SK-N-SH (cell line): ENCODE data around the gene TCHH. TPM values are rescaled to one million over a fixed set of nuclear protein-coding genes. Genes with fewer than 3 reads are reported as not detected.

Experiments used
- CTCF ChIA-PET: fragments of 300-600, 350-600 bp; formaldehyde crosslinking; extraction: SDS; loops from one replicate; lab custom pipeline; 2021; lab: Yijun Ruan, JAX
- POLR2A ChIA-PET: fragments of 350-600 bp; sonication (Branson Sonifier 250); formaldehyde crosslinking; extraction: SDS; loops from one replicate; lab custom pipeline; 2020; ENCODE audit warnings: antibody characterized with exemption, inconsistent platforms; lab: Yijun Ruan, JAX
- DNase-seq: peaks from one replicate; pipeline ENCODE4 v3.0.0; 2012
- H2AFZ ChIP-seq: fragments of 200-600 bp; sonication (generic); 2 replicates; pipeline ENCODE4 v1.8.1; 2016; ENCODE audit warnings: antibody characterized with exemption, mild to moderate bottlenecking, low read depth
- H3F3A ChIP-seq: fragments of 200-600 bp; sonication (generic); replicated peaks from 2 replicates; pipeline ENCODE3; 2016; ENCODE audit warnings: antibody characterized with exemption, mild to moderate bottlenecking; ENCODE audit not compliant: insufficient read depth
- H3K27ac ChIP-seq, 2 experiments: fragments of 200-500 bp in 1 of 2; fragments of 200-600 bp in 1 of 2; sonication (Bioruptor generic) in 1 of 2; sonication (generic), shearing (Covaris generic) in 1 of 2; 2 replicates each; pipeline versions ENCODE4 v1.5.1 to v1.6.1; 2014 to 2016; ENCODE audit warnings: low read depth in 2 of 2, inconsistent platforms in 1 of 2, low read length in 1 of 2, mild to moderate bottlenecking in 1 of 2, mixed read lengths in 1 of 2
- H3K27me3 ChIP-seq: fragments of 200-600 bp; sonication (generic), shearing (Covaris generic); 2 replicates; pipeline ENCODE4 v1.6.1; 2016; ENCODE audit warnings: mixed run types; ENCODE audit not compliant: insufficient read depth
- H3K36me3 ChIP-seq, 2 experiments: fragments of 200-500 bp in 1 of 2; fragments of 200-600 bp in 1 of 2; sonication (Bioruptor generic) in 1 of 2; sonication (generic) in 1 of 2; replicated peaks in 1 of 2; 2 replicates each; pipeline versions ENCODE3 to v1.5.1; 2014 to 2016; ENCODE audit warnings: low read length in 1 of 2, mild to moderate bottlenecking in 1 of 2; ENCODE audit not compliant: insufficient read depth in 2 of 2, control insufficient read depth in 1 of 2
- H3K4me1 ChIP-seq, 2 experiments: fragments of 200-500 bp in 1 of 2; fragments of 200-600 bp in 1 of 2; sonication (Bioruptor generic) in 1 of 2; sonication (generic), shearing (Covaris generic) in 1 of 2; 2 replicates each; pipeline versions ENCODE4 v1.5.1 to v1.6.1; 2014 to 2016; ENCODE audit warnings: low read depth in 1 of 2, low read length in 1 of 2, mixed run types in 1 of 2; ENCODE audit not compliant: insufficient read depth in 2 of 2, control insufficient read depth in 1 of 2
- H3K4me2 ChIP-seq: fragments of 200-600 bp; sonication (generic), shearing (Covaris generic); 2 replicates; pipeline ENCODE4 v1.6.1; 2017; ENCODE audit warnings: mixed run types
- H3K4me3 ChIP-seq, 2 experiments: fragments of 200-500 bp in 1 of 2; fragments of 200-600 bp in 1 of 2; sonication (Bioruptor generic) in 1 of 2; sonication (generic), shearing (Covaris generic) in 1 of 2; 2 replicates each; pipeline versions ENCODE4 v1.5.1 to v1.8.1; 2014 to 2016; ENCODE audit warnings: low read depth in 2 of 2, inconsistent platforms in 1 of 2, low read length in 1 of 2, mild to moderate bottlenecking in 1 of 2, mixed read lengths in 1 of 2, moderate library complexity in 1 of 2
- H3K79me2 ChIP-seq: fragments of 200-600 bp; sonication (generic); 2 replicates; pipeline ENCODE4 v1.8.1; 2017; ENCODE audit warnings: mild to moderate bottlenecking; ENCODE audit not compliant: insufficient read depth
- H3K9ac ChIP-seq: fragments of 200-600 bp; sonication (generic); 2 replicates; pipeline ENCODE4 v1.6.1; 2017; ENCODE audit warnings: mixed run types
- H3K9me2 ChIP-seq: fragments of 200-600 bp; sonication (generic); 2 replicates; pipeline ENCODE4 v1.6.1; 2017; ENCODE audit warnings: mixed run types
- H3K9me3 ChIP-seq: fragments of 200-600 bp; sonication (generic); 2 replicates; pipeline ENCODE4 v1.6.1; 2017; ENCODE audit warnings: mixed run types, mild to moderate bottlenecking, moderate library complexity
- H4K20me1 ChIP-seq: fragments of 200-600 bp; sonication (generic); 2 replicates; pipeline ENCODE4 v1.6.1; 2017; ENCODE audit warnings: mild to moderate bottlenecking, mixed run types; ENCODE audit not compliant: insufficient read depth
- ELF1 ChIP-seq: IDR thresholded peaks from 2 replicates; pipeline ENCODE4 v1.4.0; 2012
- EP300 ChIP-seq, 2 experiments: IDR thresholded peaks; 2 replicates each; pipeline versions ENCODE4 v1.4.0 to v1.6.1; 2012; ENCODE audit warnings: borderline replicate concordance in 1 of 2, low read depth in 1 of 2, low read length in 1 of 2
- EZH2phosphoT487 ChIP-seq: fragments of 200-600 bp; sonication (generic); IDR thresholded peaks from 2 replicates; pipeline ENCODE4 v1.6.1; 2017; ENCODE audit warnings: low read depth, mixed run types, mild to moderate bottlenecking, antibody characterized with exemption, moderate library complexity, borderline replicate concordance
- FOSL2 ChIP-seq: IDR thresholded peaks from 2 replicates; pipeline ENCODE4 v1.4.0; 2012; ENCODE audit warnings: low read depth, mild to moderate bottlenecking, moderate library complexity, borderline replicate concordance
- FOXJ3 ChIP-seq: sonication (generic); formaldehyde crosslinking; IDR thresholded peaks from 2 replicates; pipeline ENCODE4 v1.5.1; 2020; ENCODE audit warnings: mild to moderate bottlenecking, missing genetic modification reagents
- GABPA ChIP-seq: IDR thresholded peaks from 2 replicates; pipeline ENCODE4 v1.4.0; 2012; ENCODE audit warnings: low read depth, mild to moderate bottlenecking
- GATA2 ChIP-seq: sonication (generic); formaldehyde crosslinking; IDR thresholded peaks from 2 replicates; pipeline ENCODE4 v1.5.0; 2020; ENCODE audit warnings: mild to moderate bottlenecking, missing genetic modification reagents
- IRF3 ChIP-seq: fragments of 150-350 bp; IDR thresholded peaks from 2 replicates; pipeline ENCODE4 v1.6.1; 2016; ENCODE audit warnings: mild to moderate bottlenecking, low read depth, low read length
- JUND ChIP-seq: IDR thresholded peaks from 2 replicates; pipeline ENCODE4 v1.4.0; 2012
- MAX ChIP-seq: IDR thresholded peaks from 2 replicates; pipeline ENCODE4 v1.4.0; 2012; ENCODE audit warnings: low read depth
- MEF2A ChIP-seq: IDR thresholded peaks from 2 replicates; pipeline ENCODE4 v1.4.0; 2012; ENCODE audit warnings: low read depth, borderline replicate concordance
- MXI1 ChIP-seq: IDR thresholded peaks from 2 replicates; pipeline ENCODE4 v1.6.1; 2012; ENCODE audit warnings: mild to moderate bottlenecking, low read depth, low read length, improper control_type of control experiment
- NFIC ChIP-seq: IDR thresholded peaks from 2 replicates; pipeline ENCODE4 v1.4.0; 2012; ENCODE audit warnings: borderline replicate concordance
- NRF1 ChIP-seq: IDR thresholded peaks from 2 replicates; pipeline ENCODE4 v1.6.1; 2012; ENCODE audit warnings: low read depth, mild to moderate bottlenecking, low read length
- RAD21 ChIP-seq: IDR thresholded peaks from 2 replicates; pipeline ENCODE4 v1.6.1; 2012; ENCODE audit warnings: mild to moderate bottlenecking, low read length
- RFX5 ChIP-seq: IDR thresholded peaks from 2 replicates; pipeline ENCODE4 v1.6.1; 2012; ENCODE audit warnings: mild to moderate bottlenecking, improper control_type of control experiment, low read length
- SIN3A ChIP-seq: IDR thresholded peaks from 2 replicates; pipeline ENCODE4 v1.6.1; 2012; ENCODE audit warnings: low read depth, mild to moderate bottlenecking, low read length, moderate library complexity, borderline replicate concordance
- SMC3 ChIP-seq: IDR thresholded peaks from 2 replicates; pipeline ENCODE4 v1.6.1; 2012; ENCODE audit warnings: low read depth, low read length, improper control_type of control experiment
- TAF1 ChIP-seq: IDR thresholded peaks from 2 replicates; pipeline ENCODE4 v1.6.1; 2012; ENCODE audit warnings: low read depth, mild to moderate bottlenecking, low read length, moderate library complexity, borderline replicate concordance
- TEAD4 ChIP-seq: IDR thresholded peaks from 2 replicates; pipeline ENCODE4 v1.4.0; 2012; ENCODE audit warnings: mild to moderate bottlenecking, borderline replicate concordance; ENCODE audit not compliant: insufficient read depth
- YY1 ChIP-seq: IDR thresholded peaks from 2 replicates; pipeline ENCODE4 v1.4.0; 2012; ENCODE audit warnings: low read depth, mild to moderate bottlenecking
- polyA plus RNA-seq, 3 experiments: library from polyadenylated mRNA; depleted of rRNA; stranded (reverse); fragments of >200 nt; gene quantifications; 2 replicates each; pipeline ENCODE4 v1.2.3, GENCODE V29; 2012
- TF ChIP-seq, protein P1 (sequence below): IDR thresholded peaks from 2 replicates; pipeline ENCODE4 v1.4.0; 2012; ENCODE audit warnings: low read depth, borderline replicate concordance
- TF ChIP-seq, protein P2 (sequence below): IDR thresholded peaks from 2 replicates; pipeline ENCODE4; 2012

The TCHH gene
- polyA plus RNA-seq, 1 of the 3 experiments (the other 2 are of a cell fraction) = not detected

GRCh38 chr1:152130186-152130585 is 14.9 kb upstream of the TCHH start:
- no peak for TF ChIP-seq GATA2 (CRISPR knock-in tag)
- TF ChIP-seq FOXJ3 (CRISPR knock-in tag) = no peak
- TF ChIP-seq RAD21 = no peak
- TF ChIP-seq SMC3 = no peak
- TF ChIP-seq SIN3A = no peak
- TF ChIP-seq RFX5 = no peak
- no peak for TF ChIP-seq JUND
- no peak for TF ChIP-seq NRF1
- no peak for TF ChIP-seq MEF2A
- no peak for TF ChIP-seq TAF1
- no peak for TF ChIP-seq EP300 (IDR thresholded peaks at IDR 0.05; ENCODE audit: borderline replicate concordance in 1 of 2, low read depth in 1 of 2, low read length in 1 of 2)
- CTCF ChIA-PET = no interaction called here
- H3K27me3 ChIP-seq = no peaks in the 10 kb centered on the region; the same call in 1 of the 2 replicates

DNA sequence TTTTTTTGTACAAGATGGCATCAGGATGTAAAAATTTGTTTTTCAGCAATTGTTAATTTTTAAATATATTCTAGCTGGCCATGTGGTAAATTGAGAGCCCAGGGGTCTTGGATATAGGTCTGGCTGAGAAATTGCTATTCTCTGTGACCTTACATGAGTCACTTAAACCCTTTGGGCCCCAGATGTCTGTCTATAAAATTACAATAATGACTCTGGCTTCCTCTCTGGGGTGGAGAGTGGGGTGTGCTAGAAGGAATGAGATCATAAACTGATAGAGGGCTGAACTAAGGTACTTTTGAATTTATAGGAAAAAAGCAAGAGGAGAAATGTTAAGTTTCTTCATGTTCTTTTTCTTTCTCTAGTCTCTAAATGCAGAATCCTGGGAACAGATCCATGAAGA is 12.4 kb upstream of the TCHH start:
- H3K9ac ChIP-seq = no peak overlapping the region
- no peaks in the 10 kb centered on the region for H4K20me1 ChIP-seq
- H3K4me1 ChIP-seq = no peaks in the 10 kb centered on the region
- ChIA-PET CTCF (no interaction called here), POLR2A (no interaction called here)
- no peak overlapping the region for H3K4me2 ChIP-seq
- H3K9me2 ChIP-seq = no peaks in the 10 kb centered on the region
- H3F3A ChIP-seq = no peaks in the 10 kb centered on the region
- no peak for DNase-seq
- no peak overlapping the region for H3K4me3 ChIP-seq
- H3K27ac ChIP-seq = no peak overlapping the region
- H3K36me3 ChIP-seq = no peaks in the 10 kb centered on the region
- no peaks in the 10 kb centered on the region for H3K79me2 ChIP-seq
- peaks cover 12% of the 10 kb centered on the region; the same call in 1 of the 2 replicates for H3K27me3 ChIP-seq
- no peak overlapping the region for H2AFZ ChIP-seq
- H3K9me3 ChIP-seq = no peaks in the 10 kb centered on the region
- TF ChIP-seq MAX (no peak), NRF1 (no peak), TEAD4 (no peak), TAF1 (no peak), IRF3 (no peak), RFX5 (no peak), NFIC (no peak), FOSL2 (no peak), EZH2phosphoT487 (no peak), SIN3A (no peak), GABPA (no peak), MEF2A (no peak), YY1 (no peak), ELF1 (no peak), EP300 (IDR thresholded peaks at IDR 0.05; ENCODE audit: borderline replicate concordance in 1 of 2, low read depth in 1 of 2, low read length in 1 of 2) (no peak), MXI1 (no peak), JUND (no peak)
- TF ChIP-seq, protein P1, sequence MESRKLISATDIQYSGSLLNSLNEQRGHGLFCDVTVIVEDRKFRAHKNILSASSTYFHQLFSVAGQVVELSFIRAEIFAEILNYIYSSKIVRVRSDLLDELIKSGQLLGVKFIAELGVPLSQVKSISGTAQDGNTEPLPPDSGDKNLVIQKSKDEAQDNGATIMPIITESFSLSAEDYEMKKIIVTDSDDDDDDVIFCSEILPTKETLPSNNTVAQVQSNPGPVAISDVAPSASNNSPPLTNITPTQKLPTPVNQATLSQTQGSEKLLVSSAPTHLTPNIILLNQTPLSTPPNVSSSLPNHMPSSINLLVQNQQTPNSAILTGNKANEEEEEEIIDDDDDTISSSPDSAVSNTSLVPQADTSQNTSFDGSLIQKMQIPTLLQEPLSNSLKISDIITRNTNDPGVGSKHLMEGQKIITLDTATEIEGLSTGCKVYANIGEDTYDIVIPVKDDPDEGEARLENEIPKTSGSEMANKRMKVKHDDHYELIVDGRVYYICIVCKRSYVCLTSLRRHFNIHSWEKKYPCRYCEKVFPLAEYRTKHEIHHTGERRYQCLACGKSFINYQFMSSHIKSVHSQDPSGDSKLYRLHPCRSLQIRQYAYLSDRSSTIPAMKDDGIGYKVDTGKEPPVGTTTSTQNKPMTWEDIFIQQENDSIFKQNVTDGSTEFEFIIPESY = no peak
- TF ChIP-seq, protein P2, sequence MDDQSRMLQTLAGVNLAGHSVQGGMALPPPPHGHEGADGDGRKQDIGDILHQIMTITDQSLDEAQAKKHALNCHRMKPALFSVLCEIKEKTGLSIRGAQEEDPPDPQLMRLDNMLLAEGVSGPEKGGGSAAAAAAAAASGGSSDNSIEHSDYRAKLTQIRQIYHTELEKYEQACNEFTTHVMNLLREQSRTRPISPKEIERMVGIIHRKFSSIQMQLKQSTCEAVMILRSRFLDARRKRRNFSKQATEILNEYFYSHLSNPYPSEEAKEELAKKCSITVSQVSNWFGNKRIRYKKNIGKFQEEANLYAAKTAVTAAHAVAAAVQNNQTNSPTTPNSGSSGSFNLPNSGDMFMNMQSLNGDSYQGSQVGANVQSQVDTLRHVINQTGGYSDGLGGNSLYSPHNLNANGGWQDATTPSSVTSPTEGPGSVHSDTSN = no peak

More at GRCh38 chr1:152130186-152130585, 14.9 kb upstream of the TCHH start:
- DNase-seq = no peak
- Histone ChIP-seq H3K4me1 (no peaks in the 10 kb centered on the region), H3K36me3 (no peaks in the 10 kb centered on the region), H3K9ac (no peak overlapping the region), H2AFZ (no peak overlapping the region), H3K9me3 (no peaks in the 10 kb centered on the region), H3K79me2 (no peaks in the 10 kb centered on the region), H3K27ac (no peak overlapping the region), H4K20me1 (no peaks in the 10 kb centered on the region), H3K9me2 (no peaks in the 10 kb centered on the region), H3F3A (no peaks in the 10 kb centered on the region), H3K4me2 (no peak overlapping the region), H3K4me3 (no peak overlapping the region)
- POLR2A ChIA-PET = no interaction called here
